HCT116 (cell line): ENCODE data around the gene EIF2B2. TPM values are rescaled to one million over a fixed set of nuclear protein-coding genes. Genes with fewer than 3 reads are reported as not detected.

Source experiments
- ATAC-seq: fragments of 200-7000 bp; cut with Tn5 transposase; 2 replicates; pipeline ENCODE4 v1.9.1; 2020; ENCODE audit warnings: mild to moderate bottlenecking, moderate library complexity
- BruUV-seq: library from RNA; stranded (reverse); fragments of 400-500 nt; replicated peaks from 2 replicates; lab custom pipeline; 2021; lab: Mats Ljungman, UMichigan
- CTCF ChIA-PET: fragments of 300-600 bp; sonication (Branson Sonifier 250); formaldehyde crosslinking; loops from one replicate; lab custom pipeline; 2021; ENCODE audit warnings: antibody characterized with exemption; lab: Charles Lee
- POLR2A ChIA-PET: fragments of 300-600, 350-600 bp; sonication (Branson Sonifier 250); formaldehyde crosslinking; loops from one replicate; lab custom pipeline; 2021; ENCODE audit warnings: antibody characterized with exemption; lab: Charles Lee
- RAD21 ChIA-PET, 2 experiments: fragments of 300-600 bp; sonication (Branson Sonifier 250); formaldehyde crosslinking; loops; one replicate each; lab custom pipeline; 2023; ENCODE audit warnings: low total read pairs in 2 of 2; ENCODE audit not compliant: uncharacterized antibody in 2 of 2, unreplicated experiment in 2 of 2, low non-redundant PET in 1 of 2; lab: Charles Lee
- DNase-seq: peaks from one replicate; pipeline ENCODE4 v3.0.0-alpha.2; 2010; ENCODE audit warnings: low read depth, low spot score
- H2AFZ ChIP-seq: fragments of 200-600 bp; shearing (Covaris generic), sonication (generic); 2 replicates; pipeline ENCODE4 v1.6.1; 2017; ENCODE audit warnings: low read depth, mixed run types, mixed read lengths, antibody characterized with exemption, low read length; ENCODE audit not compliant: poor library complexity, severe bottlenecking
- H3K27ac ChIP-seq: 2 replicates; pipeline ENCODE4 v1.5.1; 2012; ENCODE audit warnings: low read depth, low read length
- H3K27me3 ChIP-seq: fragments of 200-600 bp; sonication (generic); 2 replicates; pipeline ENCODE4 v1.6.1; 2016; ENCODE audit warnings: mixed run types, low read length, mixed read lengths; ENCODE audit not compliant: insufficient read depth
- H3K36me3 ChIP-seq, 2 experiments: fragments of 200-500 bp in 1 of 2; fragments of 200-600 bp in 1 of 2; sonication (Bioruptor generic) in 1 of 2; sonication (generic) in 1 of 2; 2 replicates each; pipeline versions ENCODE4 v1.5.1 to v1.6.1; 2014 to 2016; ENCODE audit warnings: low read length in 2 of 2, inconsistent platforms in 1 of 2, mixed read lengths in 1 of 2, mixed run types in 1 of 2; ENCODE audit not compliant: insufficient read depth in 2 of 2, control insufficient read depth in 1 of 2
- H3K4me1 ChIP-seq, 2 experiments: fragments of 200-600 bp in 1 of 2; sonication (generic) in 1 of 2; 2 replicates each; pipeline versions ENCODE4 v1.5.1 to v1.6.1; 2012 to 2017; ENCODE audit warnings: low read length in 2 of 2, inconsistent platforms in 1 of 2, mild to moderate bottlenecking in 1 of 2, mixed read lengths in 1 of 2, mixed run types in 1 of 2, moderate library complexity in 1 of 2; ENCODE audit not compliant: insufficient read depth in 2 of 2, control insufficient read depth in 1 of 2
- H3K4me2 ChIP-seq: fragments of 200-600 bp; sonication (generic); 2 replicates; pipeline ENCODE4 v1.6.1; 2017; ENCODE audit warnings: mixed run types, low read length, mixed read lengths
- H3K4me3 ChIP-seq, 2 experiments: fragments of 200-600 bp in 1 of 2; sonication (generic) in 1 of 2; replicated peaks in 1 of 2; 2 replicates each; pipeline ENCODE4 v1.5.1; 2011 to 2016; ENCODE audit warnings: low read length in 2 of 2, control low read depth in 1 of 2, low read depth in 1 of 2, mild to moderate bottlenecking in 1 of 2, mixed read lengths in 1 of 2, mixed run types in 1 of 2
- H3K79me2 ChIP-seq: fragments of 200-600 bp; sonication (generic); 2 replicates; pipeline ENCODE4 v1.6.1; 2017; ENCODE audit warnings: mild to moderate bottlenecking, mixed run types, low read length, moderate library complexity, mixed read lengths; ENCODE audit not compliant: insufficient read depth
- H3K9ac ChIP-seq: fragments of 200-600 bp; sonication (generic); 2 replicates; pipeline ENCODE4 v1.6.1; 2016; ENCODE audit warnings: low read length, mixed read lengths
- H3K9me2 ChIP-seq: fragments of 200-600 bp; sonication (generic), shearing (Covaris generic); 2 replicates; pipeline ENCODE4 v1.6.1; 2017; ENCODE audit warnings: mixed run types, mild to moderate bottlenecking, moderate library complexity; ENCODE audit not compliant: insufficient read depth
- H3K9me3 ChIP-seq, 2 experiments: fragments of 200-500 bp in 1 of 2; fragments of 200-600 bp in 1 of 2; sonication (Bioruptor generic) in 1 of 2; sonication (generic) in 1 of 2; 2 replicates each; pipeline ENCODE4 v1.6.1; 2014 to 2017; ENCODE audit warnings: low read length in 2 of 2, mixed read lengths in 2 of 2, inconsistent platforms in 1 of 2, low read depth in 1 of 2, mild to moderate bottlenecking in 1 of 2, mixed run types in 1 of 2, moderate library complexity in 1 of 2; ENCODE audit not compliant: control insufficient read depth in 1 of 2, insufficient read depth in 1 of 2
- H4K20me1 ChIP-seq: fragments of 200-600 bp; sonication (generic), shearing (Covaris generic); 2 replicates; pipeline ENCODE4 v1.6.1; 2017; ENCODE audit warnings: mixed run types, mild to moderate bottlenecking, moderate library complexity; ENCODE audit not compliant: insufficient read depth
- CBX3 ChIP-seq: IDR thresholded peaks from 2 replicates; pipeline ENCODE4 v1.6.1; 2012; ENCODE audit warnings: low read depth
- CEBPB ChIP-seq: IDR thresholded peaks from 2 replicates; pipeline ENCODE4 v1.6.1; 2012; ENCODE audit warnings: low read depth
- ELF1 ChIP-seq: IDR thresholded peaks from 2 replicates; pipeline ENCODE4 v1.6.1; 2012; ENCODE audit warnings: low read depth, borderline replicate concordance
- JUND ChIP-seq: IDR thresholded peaks from 2 replicates; pipeline ENCODE4 v1.6.1; 2012
- POLR2AphosphoS5 ChIP-seq: IDR thresholded peaks from 2 replicates; pipeline ENCODE4 v1.6.1; 2011; ENCODE audit warnings: mild to moderate bottlenecking, low read depth, low read length, moderate library complexity
- RAD21 ChIP-seq: IDR thresholded peaks from 2 replicates; pipeline ENCODE4 v1.6.1; 2012; ENCODE audit warnings: low read depth, mild to moderate bottlenecking
- SIN3A ChIP-seq: IDR thresholded peaks from 2 replicates; pipeline ENCODE4 v1.6.1; 2012; ENCODE audit warnings: low read depth
- SP1 ChIP-seq: IDR thresholded peaks from 2 replicates; pipeline ENCODE4 v1.6.1; 2012; ENCODE audit warnings: low read depth
- YY1 ChIP-seq: IDR thresholded peaks from 2 replicates; pipeline ENCODE4 v1.6.1; 2011; ENCODE audit warnings: low read length, low read depth, moderate library complexity, mild to moderate bottlenecking; ENCODE audit not compliant: insufficient replicate concordance; ENCODE audit errors: extremely low read depth
- ZFX ChIP-seq: fragments of 450-650 bp; IDR thresholded peaks from 2 replicates; pipeline ENCODE4 v1.6.1; 2017
- ZNF274 ChIP-seq: fragments of 200-500 bp; sonication (Bioruptor generic); IDR thresholded peaks from 2 replicates; pipeline ENCODE4 v1.6.1; 2014; ENCODE audit warnings: mild to moderate bottlenecking, low read depth, low read length, inconsistent platforms
- intact Hi-C: fragments of 100-400 bp; cut with micrococcal nuclease; formaldehyde crosslinking; loops from 2 replicates; pipeline ENCODE4 v1.10.0; 2022
- total RNA-seq: library from RNA; stranded (reverse); gene quantifications from one replicate; pipeline ENCODE4 v1.2.1, GENCODE V29; 2021; ENCODE audit not compliant: unreplicated experiment
- TF ChIP-seq, protein P1 (sequence below), 3 experiments: fragments of 200-600 bp in 1 of 3; sonication (generic) in 1 of 3; IDR thresholded peaks in 2 of 3; conservative IDR thresholded peaks in 1 of 3; 2 replicates each; pipeline ENCODE4 v1.5.1; 2012 to 2017; ENCODE audit warnings: low read depth in 2 of 3, low read length in 2 of 3, antibody characterized with exemption in 1 of 3, borderline replicate concordance in 1 of 3, control low read depth in 1 of 3, mild to moderate bottlenecking in 1 of 3, mixed read lengths in 1 of 3, mixed run types in 1 of 3, moderate library complexity in 1 of 3; ENCODE audit not compliant: insufficient read depth in 1 of 3
- TF ChIP-seq, protein P2 (sequence below): IDR thresholded peaks from 2 replicates; pipeline ENCODE4 v1.6.1; 2011; ENCODE audit warnings: mild to moderate bottlenecking, low read length, moderate library complexity; ENCODE audit not compliant: insufficient replicate concordance; ENCODE audit errors: extremely low read depth
- TF ChIP-seq, protein P3 (sequence below): IDR thresholded peaks from 2 replicates; pipeline ENCODE4 v1.6.1; 2012
- TF ChIP-seq, protein P4 (sequence below): IDR thresholded peaks from 2 replicates; pipeline ENCODE4 v1.6.1; 2012; ENCODE audit warnings: low read depth

Gene EIF2B2
- total RNA-seq, 1 experiment from 2014 or later = 54.8 TPM

DNA sequence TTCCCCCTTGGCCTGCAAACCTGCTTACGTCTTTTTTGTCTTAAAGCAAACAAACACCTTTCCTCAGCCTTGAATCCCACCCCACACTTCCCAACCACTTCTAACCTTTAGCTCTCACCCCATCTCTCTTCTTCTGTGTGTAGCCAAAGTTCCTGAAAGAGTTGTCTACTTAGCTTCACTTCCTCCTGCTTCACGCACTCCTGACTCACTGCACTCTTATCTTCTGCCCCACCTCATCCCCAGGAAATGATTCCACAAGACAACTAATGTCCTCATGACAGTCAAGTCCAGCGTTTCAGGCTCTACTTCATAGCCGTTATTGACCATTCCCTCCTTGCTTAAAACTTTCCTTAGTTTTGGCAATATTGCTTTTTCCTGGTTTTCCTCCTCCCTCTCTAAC is 22.4 kb downstream of the EIF2B2 start:
- H3K4me2 ChIP-seq = no peak overlapping the region
- H4K20me1 ChIP-seq = no peaks in the 10 kb centered on the region
- ATAC-seq (no peak), DNase-seq (no peak)
- H3K9me2 ChIP-seq = no peaks in the 10 kb centered on the region
- RAD21 ChIA-PET = no interaction called here
- H3K4me3 ChIP-seq = no peak overlapping the region
- no peak overlapping the region for H3K27ac ChIP-seq
- TF ChIP-seq, protein P1, sequence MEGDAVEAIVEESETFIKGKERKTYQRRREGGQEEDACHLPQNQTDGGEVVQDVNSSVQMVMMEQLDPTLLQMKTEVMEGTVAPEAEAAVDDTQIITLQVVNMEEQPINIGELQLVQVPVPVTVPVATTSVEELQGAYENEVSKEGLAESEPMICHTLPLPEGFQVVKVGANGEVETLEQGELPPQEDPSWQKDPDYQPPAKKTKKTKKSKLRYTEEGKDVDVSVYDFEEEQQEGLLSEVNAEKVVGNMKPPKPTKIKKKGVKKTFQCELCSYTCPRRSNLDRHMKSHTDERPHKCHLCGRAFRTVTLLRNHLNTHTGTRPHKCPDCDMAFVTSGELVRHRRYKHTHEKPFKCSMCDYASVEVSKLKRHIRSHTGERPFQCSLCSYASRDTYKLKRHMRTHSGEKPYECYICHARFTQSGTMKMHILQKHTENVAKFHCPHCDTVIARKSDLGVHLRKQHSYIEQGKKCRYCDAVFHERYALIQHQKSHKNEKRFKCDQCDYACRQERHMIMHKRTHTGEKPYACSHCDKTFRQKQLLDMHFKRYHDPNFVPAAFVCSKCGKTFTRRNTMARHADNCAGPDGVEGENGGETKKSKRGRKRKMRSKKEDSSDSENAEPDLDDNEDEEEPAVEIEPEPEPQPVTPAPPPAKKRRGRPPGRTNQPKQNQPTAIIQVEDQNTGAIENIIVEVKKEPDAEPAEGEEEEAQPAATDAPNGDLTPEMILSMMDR (IDR thresholded peaks at IDR 0.05 in 2 of 3, conservative IDR thresholded peaks at IDR 0.05 in 1 of 3; ENCODE audit: borderline replicate concordance in 1 of 3, insufficient read depth in 1 of 3, low read depth in 2 of 3, low read length in 2 of 3) = no peak
- TF ChIP-seq ZNF274 (no peak), SP1 (no peak), ELF1 (no peak), CBX3 (no peak), CEBPB (no peak), ZFX (no peak), JUND (no peak), SIN3A (no peak), POLR2AphosphoS5 (no peak), RAD21 (no peak), YY1 (no peak)
- TF ChIP-seq, protein P2, sequence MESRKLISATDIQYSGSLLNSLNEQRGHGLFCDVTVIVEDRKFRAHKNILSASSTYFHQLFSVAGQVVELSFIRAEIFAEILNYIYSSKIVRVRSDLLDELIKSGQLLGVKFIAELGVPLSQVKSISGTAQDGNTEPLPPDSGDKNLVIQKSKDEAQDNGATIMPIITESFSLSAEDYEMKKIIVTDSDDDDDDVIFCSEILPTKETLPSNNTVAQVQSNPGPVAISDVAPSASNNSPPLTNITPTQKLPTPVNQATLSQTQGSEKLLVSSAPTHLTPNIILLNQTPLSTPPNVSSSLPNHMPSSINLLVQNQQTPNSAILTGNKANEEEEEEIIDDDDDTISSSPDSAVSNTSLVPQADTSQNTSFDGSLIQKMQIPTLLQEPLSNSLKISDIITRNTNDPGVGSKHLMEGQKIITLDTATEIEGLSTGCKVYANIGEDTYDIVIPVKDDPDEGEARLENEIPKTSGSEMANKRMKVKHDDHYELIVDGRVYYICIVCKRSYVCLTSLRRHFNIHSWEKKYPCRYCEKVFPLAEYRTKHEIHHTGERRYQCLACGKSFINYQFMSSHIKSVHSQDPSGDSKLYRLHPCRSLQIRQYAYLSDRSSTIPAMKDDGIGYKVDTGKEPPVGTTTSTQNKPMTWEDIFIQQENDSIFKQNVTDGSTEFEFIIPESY = no peak
- TF ChIP-seq, protein P3, sequence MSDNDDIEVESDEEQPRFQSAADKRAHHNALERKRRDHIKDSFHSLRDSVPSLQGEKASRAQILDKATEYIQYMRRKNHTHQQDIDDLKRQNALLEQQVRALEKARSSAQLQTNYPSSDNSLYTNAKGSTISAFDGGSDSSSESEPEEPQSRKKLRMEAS = no peak
- TF ChIP-seq, protein P4, sequence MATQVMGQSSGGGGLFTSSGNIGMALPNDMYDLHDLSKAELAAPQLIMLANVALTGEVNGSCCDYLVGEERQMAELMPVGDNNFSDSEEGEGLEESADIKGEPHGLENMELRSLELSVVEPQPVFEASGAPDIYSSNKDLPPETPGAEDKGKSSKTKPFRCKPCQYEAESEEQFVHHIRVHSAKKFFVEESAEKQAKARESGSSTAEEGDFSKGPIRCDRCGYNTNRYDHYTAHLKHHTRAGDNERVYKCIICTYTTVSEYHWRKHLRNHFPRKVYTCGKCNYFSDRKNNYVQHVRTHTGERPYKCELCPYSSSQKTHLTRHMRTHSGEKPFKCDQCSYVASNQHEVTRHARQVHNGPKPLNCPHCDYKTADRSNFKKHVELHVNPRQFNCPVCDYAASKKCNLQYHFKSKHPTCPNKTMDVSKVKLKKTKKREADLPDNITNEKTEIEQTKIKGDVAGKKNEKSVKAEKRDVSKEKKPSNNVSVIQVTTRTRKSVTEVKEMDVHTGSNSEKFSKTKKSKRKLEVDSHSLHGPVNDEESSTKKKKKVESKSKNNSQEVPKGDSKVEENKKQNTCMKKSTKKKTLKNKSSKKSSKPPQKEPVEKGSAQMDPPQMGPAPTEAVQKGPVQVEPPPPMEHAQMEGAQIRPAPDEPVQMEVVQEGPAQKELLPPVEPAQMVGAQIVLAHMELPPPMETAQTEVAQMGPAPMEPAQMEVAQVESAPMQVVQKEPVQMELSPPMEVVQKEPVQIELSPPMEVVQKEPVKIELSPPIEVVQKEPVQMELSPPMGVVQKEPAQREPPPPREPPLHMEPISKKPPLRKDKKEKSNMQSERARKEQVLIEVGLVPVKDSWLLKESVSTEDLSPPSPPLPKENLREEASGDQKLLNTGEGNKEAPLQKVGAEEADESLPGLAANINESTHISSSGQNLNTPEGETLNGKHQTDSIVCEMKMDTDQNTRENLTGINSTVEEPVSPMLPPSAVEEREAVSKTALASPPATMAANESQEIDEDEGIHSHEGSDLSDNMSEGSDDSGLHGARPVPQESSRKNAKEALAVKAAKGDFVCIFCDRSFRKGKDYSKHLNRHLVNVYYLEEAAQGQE = no peak
- peaks cover 5 to 9% of the 10 kb centered on the region in 2 experiments; a peak in 3 of 4 replicates for H3K36me3 ChIP-seq
- no peaks in the 10 kb centered on the region for H3K4me1 ChIP-seq
- intact Hi-C loops = no loop called here
- no peak overlapping the region for H3K9ac ChIP-seq
- CTCF ChIA-PET = no interaction called here
- POLR2A ChIA-PET = no interaction called here
- BruUV-seq = no TSS peak
- H3K9me3 ChIP-seq = no peaks in the 10 kb centered on the region
- H3K27me3 ChIP-seq = no peaks in the 10 kb centered on the region
- H2AFZ ChIP-seq = no peak overlapping the region
- no peaks in the 10 kb centered on the region for H3K79me2 ChIP-seq
